ENCODE results near the gene HOXD10.

The HOXD10 gene

DNA sequence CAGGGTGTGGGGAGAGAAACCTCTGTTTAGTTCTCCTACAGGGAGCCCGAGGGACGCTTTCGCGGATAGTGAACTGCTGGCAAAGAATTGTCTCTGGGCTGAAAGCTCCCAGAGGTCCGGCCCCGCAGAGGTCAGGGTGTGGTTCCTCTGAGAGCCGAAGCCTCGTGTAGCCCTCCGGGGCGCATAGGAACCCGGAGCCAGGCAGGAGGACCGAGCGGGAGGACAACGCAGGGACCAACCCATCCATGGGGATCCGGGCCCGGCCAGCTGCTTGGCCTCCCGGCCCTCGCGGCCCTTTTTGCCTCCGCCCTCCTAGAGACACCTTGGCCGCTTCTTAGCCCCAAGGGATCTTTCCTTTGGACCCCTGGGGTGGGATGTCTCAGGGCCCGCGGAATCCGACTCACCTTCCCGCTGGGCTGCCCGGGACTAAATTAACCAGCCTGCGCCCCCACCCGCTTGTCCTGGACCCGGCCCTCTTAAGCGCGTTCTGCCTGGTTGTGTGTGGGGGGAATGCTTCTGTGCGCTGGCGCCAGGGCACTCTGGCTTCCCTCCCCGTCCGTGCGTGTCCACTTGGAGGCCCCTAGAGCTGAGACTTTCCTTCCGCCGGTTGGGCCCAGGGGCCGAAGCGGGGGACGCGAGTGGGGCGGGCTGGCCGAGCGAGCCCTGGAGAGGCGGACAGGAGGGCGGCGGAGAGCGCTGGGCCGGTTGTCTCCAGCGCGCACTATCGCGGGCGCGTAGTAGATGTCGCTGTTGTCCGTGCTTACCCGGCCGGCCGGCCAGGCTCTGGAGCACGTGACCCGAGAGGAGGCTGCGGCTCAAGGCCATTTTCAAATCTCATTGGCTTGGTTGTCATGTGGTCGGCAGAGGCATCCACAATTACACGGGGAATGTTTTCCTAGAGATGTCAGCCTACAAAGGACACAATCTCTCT lies at the start of gene HOXD10:
HOXD10 (plus strand) TSS at position 896 of the 931 bp plus-strand sequence. CDS start 56 bp downstream, outside the sequence.
- DNase-seq (ENCODE audit: low read depth), result no peak

GRCh38 chr2:176067589-176068418 lies 48.8 kb upstream of the HOXD10 start:
- DNase-seq (ENCODE audit: low read depth), result no peak

- no peak for DNase-seq (ENCODE audit: low read depth)
Measured at GRCh38 chr2:176068419-176068832, 48.2 kb upstream of the HOXD10 start.

GRCh38 chr2:176071330-176072291 lies 45.0 kb upstream of the HOXD10 start:
- no peak for DNase-seq (ENCODE audit: low read depth)

GRCh38 chr2:176072292-176072669 lies 44.3 kb upstream of the HOXD10 start:
- no peak for DNase-seq (ENCODE audit: low read depth)

- DNase-seq (ENCODE audit: low read depth), result no peak
Measured at GRCh38 chr2:176072951-176073904, 43.4 kb upstream of the HOXD10 start.

- no peak for DNase-seq (ENCODE audit: low read depth)
Measured at GRCh38 chr2:176074919-176075425, 41.6 kb upstream of the HOXD10 start.

- DNase-seq (ENCODE audit: low read depth), result no peak
Measured at GRCh38 chr2:176075481-176075880, 41.1 kb upstream of the HOXD10 start.

GRCh38 chr2:176076063-176076462 lies 40.5 kb upstream of the HOXD10 start:
- DNase-seq (ENCODE audit: low read depth), result no peak

GRCh38 chr2:176076796-176077195 lies 39.8 kb upstream of the HOXD10 start:
- no peak for DNase-seq (ENCODE audit: low read depth)

- no peak for DNase-seq (ENCODE audit: low read depth)
Measured at GRCh38 chr2:176078541-176079284, 37.9 kb upstream of the HOXD10 start.

GRCh38 chr2:176079285-176079830 lies 37.2 kb upstream of the HOXD10 start:
- DNase-seq (ENCODE audit: low read depth), result no peak

- no peak for DNase-seq (ENCODE audit: low read depth)
Measured at GRCh38 chr2:176079831-176080539, 36.6 kb upstream of the HOXD10 start.

DNA sequence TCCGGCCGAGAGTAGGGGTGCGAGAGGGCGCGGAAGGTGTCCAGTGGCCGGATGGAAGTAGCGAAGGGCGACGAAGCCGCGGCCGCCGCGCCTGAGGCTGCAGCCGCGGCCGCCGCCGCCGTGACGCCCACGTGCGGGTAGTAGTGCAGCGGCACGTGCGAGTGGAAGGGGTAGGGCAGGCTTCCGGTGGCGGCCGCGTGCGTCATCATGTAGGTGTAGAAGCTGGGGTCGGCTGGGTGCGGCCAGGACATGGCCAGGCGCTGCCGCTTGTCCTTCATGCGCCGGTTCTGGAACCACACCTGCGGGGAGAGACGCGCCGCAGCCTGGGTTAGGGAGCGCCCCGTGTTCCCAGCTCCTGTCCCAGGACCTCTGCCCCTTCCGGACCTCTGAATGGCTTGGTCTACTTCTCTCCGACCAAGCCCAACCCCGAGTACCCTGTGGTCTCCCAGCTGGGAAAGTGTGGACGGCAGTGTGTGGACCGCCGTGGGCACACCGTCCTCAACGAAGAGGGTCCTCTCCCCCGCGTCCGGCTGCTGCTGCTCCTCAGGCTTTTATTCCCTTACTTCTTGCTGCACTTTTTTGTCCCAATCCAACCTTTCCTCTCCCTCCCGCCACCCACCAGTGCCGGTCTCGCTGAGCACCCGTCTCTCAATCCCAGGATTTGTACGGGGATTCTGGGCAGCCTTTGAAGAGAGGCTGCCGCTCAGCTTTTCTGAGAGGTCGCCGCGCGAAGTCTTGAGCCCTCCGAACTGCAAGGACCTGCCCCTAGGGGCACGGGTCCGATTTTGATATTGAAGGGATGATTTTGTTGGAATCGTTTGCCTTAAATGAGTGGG lies 35.8 kb upstream of the HOXD10 start:
- no peak for DNase-seq (ENCODE audit: low read depth)

- no peak for DNase-seq (ENCODE audit: low read depth)
Measured at GRCh38 chr2:176081376-176081836, 35.2 kb upstream of the HOXD10 start.

- DNase-seq (ENCODE audit: low read depth), result no peak
Measured at GRCh38 chr2:176081837-176082524, 34.6 kb upstream of the HOXD10 start.

GRCh38 chr2:176082525-176082823 lies 34.1 kb upstream of the HOXD10 start:
- no peak for DNase-seq (ENCODE audit: low read depth)
